HEK293 (cell line): ENCODE measurements around the gene SBK2.

ENCODE experiments used
- CTCF ChIP-seq: fragments of 450-650 bp; formaldehyde crosslinking; IDR thresholded peaks from 2 replicates; pipeline ENCODE4 v1.5.1; 2016; ENCODE audit warnings: missing biosample characterization, missing genetic modification characterization
- REST ChIP-seq: fragments of 450-650 bp; formaldehyde crosslinking; IDR thresholded peaks from 2 replicates; pipeline ENCODE4 v1.5.1; 2016; ENCODE audit warnings: missing biosample characterization, missing genetic modification characterization
- SP3 ChIP-seq: fragments of 450-650 bp; formaldehyde crosslinking; IDR thresholded peaks from 2 replicates; pipeline ENCODE4 v1.5.1; 2016; ENCODE audit warnings: missing biosample characterization, missing genetic modification characterization
- ZBTB11 ChIP-seq: fragments of 450-650 bp; formaldehyde crosslinking; conservative IDR thresholded peaks from 2 replicates; pipeline ENCODE4 v1.5.1; 2016; ENCODE audit warnings: low read depth, missing biosample characterization, missing genetic modification characterization
- ZBTB17 ChIP-seq: fragments of 450-650 bp; formaldehyde crosslinking; IDR thresholded peaks from 2 replicates; pipeline ENCODE4 v1.5.1; 2016; ENCODE audit warnings: missing biosample characterization, missing genetic modification characterization
- ZNF112 ChIP-seq: fragments of 450-650 bp; formaldehyde crosslinking; IDR thresholded peaks from 2 replicates; pipeline ENCODE4 v1.5.0; 2017; ENCODE audit warnings: missing biosample characterization, missing genetic modification characterization
- ZNF174 ChIP-seq: fragments of 450-650 bp; formaldehyde crosslinking; IDR thresholded peaks from 2 replicates; pipeline ENCODE4 v1.5.0; 2017; ENCODE audit warnings: missing biosample characterization, mild to moderate bottlenecking, missing genetic modification characterization
- ZNF211 ChIP-seq: fragments of 450-650 bp; formaldehyde crosslinking; IDR thresholded peaks from 2 replicates; pipeline ENCODE4 v1.5.1; 2016; ENCODE audit warnings: low read depth, missing biosample characterization, missing genetic modification characterization
- ZNF423 ChIP-seq: fragments of 450-650 bp; formaldehyde crosslinking; IDR thresholded peaks from 2 replicates; pipeline ENCODE4 v1.5.1; 2016; ENCODE audit warnings: missing biosample characterization, missing genetic modification characterization
- ZNF747 ChIP-seq: fragments of 450-650 bp; formaldehyde crosslinking; IDR thresholded peaks from 2 replicates; pipeline ENCODE4 v1.5.1; 2016; ENCODE audit warnings: missing biosample characterization, missing genetic modification characterization
- ZXDB ChIP-seq: fragments of 450-650 bp; formaldehyde crosslinking; IDR thresholded peaks from 2 replicates; pipeline ENCODE4 v1.5.1; 2016; ENCODE audit warnings: missing biosample characterization, missing genetic modification characterization

- TF ChIP-seq ZBTB11 (tag by site-specific recombination): no peak
- no peak for TF ChIP-seq SP3 (tag by site-specific recombination)
- no peak for TF ChIP-seq CTCF (tag by site-specific recombination)
- TF ChIP-seq ZXDB (tag by site-specific recombination): no peak
- TF ChIP-seq ZNF747 (tag by site-specific recombination): no peak
- TF ChIP-seq REST: no peak
- TF ChIP-seq ZNF423 (tag by site-specific recombination): no peak
- TF ChIP-seq ZNF211: no peak
- TF ChIP-seq ZBTB17 (tag by site-specific recombination): no peak
- no peak for TF ChIP-seq ZNF112 (tag by site-specific recombination)
- TF ChIP-seq ZNF174 (tag by site-specific recombination): no peak
Measured at GRCh38 chr19:55566823-55567222, 29.9 kb upstream of the SBK2 start.
